ENCODE data around the gene OPTC.

- TF ChIP-seq CTCF (IDR thresholded peaks at IDR 0.05; ENCODE audit: poor library complexity, severe bottlenecking) (no peak), POLR2AphosphoS5 (IDR thresholded peaks at IDR 0.05) (no peak), EZH2 (IDR thresholded peaks at IDR 0.05; ENCODE audit: borderline replicate concordance, insufficient read depth, low read length, poor library complexity, severe bottlenecking) (no peak), SMC3 (conservative IDR thresholded peaks at IDR 0.05; ENCODE audit: poor library complexity) (no peak), RAD21 (conservative IDR thresholded peaks at IDR 0.05) (no peak)
Measured at GRCh38 chr1:203488539-203488938, 5.4 kb upstream of the OPTC start.
